SKM-1 (cell line): ENCODE measurements around the gene SHISA2.

Experiments
- DNase-seq: peaks from one replicate; lab custom pipeline; 2025; ENCODE audit not compliant: unreplicated experiment; lab: John Stamatoyannopoulos, UW

The SHISA2 gene

DNA sequence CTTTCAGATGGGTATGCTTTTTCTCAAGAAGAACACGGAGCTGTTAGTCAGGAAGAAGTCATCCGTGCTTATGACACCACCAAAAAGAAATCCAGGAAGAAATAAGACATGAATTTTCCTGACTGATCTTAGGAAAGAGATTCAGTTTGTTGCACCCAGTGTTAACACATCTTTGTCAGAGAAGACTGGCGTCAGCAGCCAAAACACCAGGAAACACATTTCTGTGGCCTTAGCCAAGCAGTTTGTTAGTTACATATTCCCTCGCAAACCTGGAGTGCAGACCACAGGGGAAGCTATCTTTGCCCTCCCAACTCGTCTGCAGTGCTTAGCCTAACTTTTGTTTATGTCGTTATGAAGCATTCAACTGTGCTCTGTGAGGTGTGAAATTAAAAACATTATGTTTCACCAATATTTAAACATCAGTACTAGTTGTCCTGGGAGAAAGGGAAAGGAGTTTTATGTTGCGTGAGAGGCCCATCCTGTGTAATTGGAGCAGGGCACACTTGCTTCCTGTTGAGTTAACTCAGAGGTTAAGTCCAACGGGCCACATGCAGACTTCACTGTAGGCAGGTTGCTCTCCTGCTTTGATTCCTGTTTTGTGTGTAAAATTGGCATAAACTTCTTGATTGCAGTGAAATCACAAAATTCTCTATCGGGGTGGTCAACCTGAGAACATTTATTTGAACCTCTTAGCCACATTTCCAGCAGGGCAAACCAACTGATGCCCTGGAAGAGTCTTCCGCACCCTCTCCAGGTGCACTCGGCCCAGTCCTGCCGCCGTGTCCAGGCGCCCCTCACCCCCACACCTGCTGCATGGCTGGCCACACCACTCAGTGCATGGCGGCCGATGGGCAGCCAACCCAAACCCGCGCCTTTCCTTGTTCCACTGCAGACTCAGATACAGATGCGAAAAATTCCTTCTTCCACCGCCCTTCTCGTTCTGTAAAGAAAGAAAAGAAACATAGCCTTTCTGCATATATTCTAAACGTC, 31.6 kb downstream of the SHISA2 start:
- DNase-seq = no peak

DNA sequence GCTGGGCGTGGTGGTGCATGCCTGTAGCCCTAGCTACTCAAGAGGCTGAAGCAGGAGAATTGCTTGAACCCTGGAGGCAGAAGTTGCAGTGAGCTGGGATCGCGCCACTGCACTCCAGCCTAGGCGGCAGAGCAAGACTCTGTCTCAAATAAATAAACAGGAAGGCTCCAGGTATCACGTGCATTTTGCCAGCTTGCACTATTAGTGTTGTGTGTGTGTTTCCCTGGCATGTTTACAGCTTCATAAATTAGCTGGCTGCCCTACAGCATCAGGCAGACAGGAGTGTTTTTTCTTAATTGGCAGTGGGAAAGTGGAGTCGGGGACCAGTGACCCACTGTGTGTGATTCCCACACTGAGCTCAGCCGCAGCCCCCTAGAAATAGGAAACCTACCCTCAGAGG, 32.6 kb downstream of the SHISA2 start:
- no peak for DNase-seq

DNA sequence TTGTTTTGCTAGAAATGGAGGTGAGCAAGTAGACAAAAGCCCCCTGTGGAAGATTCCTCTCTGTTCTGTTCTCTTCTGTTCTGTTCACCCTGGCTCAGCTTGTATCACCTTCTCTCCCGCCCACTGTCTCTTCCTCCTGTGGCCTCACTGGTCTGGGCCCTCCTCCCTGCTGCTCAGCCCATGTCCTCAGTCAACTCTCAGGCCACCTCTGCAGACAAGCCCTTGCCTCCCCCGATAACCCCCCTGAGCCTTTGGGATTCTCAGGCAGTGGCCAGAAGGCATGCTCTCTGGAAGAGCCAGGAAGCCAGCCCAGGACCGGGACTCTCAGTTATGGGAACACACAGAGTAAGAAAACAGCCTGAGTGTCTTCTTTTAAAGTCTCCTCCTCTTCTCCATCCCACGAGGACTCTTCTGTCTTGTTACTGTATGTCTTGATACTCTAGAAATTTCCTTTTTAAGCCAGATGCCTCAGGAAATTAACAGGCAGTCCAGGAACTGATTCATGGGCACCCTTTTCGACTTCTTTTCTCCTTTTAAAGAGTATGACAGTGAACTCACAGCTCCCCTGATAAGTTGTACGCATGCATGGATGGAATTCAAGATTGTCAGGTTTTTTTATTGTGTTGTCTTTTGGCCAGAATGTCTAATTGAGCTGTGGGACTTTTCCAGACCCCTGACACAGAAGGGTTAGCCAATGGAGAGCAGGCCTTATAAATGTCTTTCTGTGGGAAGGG, 33.7 kb downstream of the SHISA2 start:
- no peak for DNase-seq

DNA sequence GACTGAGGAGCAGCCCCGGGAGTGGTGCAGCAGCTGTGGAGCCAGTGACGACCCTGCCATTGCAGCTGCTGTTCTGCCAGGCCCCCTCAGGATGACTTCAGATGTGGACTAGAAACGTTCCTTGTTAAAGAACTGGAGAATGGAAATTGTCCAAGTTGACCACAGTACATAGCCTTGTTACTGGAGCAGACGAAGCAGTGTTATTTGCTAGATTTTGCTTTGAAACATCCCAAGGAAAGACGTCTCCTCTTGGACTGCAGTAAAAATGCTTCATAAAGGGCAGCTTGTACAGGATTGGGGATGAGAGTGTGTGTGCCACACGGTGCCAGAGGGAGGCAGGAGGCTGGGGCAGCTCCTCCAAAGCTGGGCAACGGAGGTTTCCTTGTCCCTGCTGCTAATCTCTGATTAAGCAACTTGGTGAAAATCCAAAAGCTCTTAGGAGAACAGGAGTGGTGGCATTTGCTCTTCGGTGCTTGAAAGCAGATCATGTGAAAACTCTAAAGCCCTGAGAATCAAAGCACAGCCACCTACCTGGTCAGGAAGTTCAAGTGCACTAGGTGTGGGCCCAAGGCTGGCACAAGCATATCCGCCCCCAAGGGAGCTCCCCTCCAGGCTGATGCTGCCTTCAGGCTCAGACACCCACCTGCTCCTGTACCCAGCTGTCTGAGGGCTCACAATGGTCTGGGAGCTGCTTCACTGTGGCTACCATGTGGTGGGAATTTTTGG, 34.5 kb downstream of the SHISA2 start:
- no peak for DNase-seq

DNA sequence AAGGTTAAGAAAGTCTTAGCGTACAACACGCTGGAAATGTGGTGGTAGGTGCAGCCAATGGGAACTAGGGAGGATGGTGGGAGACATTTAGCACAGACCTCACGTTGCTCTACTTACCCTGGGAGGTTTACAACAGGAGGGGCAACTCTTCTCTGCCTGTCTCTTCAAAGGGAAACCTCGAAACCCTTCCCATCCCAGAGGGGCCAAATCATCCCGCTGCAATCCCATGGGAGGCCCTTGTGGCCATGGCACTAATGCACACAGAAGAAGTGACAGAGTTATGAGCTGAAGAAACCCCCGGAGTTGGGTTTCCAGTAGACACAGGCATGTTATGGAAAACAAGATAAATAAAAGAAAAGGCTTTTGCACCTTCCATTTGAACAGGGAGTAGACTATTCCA, 35.6 kb downstream of the SHISA2 start:
- no peak for DNase-seq

DNA sequence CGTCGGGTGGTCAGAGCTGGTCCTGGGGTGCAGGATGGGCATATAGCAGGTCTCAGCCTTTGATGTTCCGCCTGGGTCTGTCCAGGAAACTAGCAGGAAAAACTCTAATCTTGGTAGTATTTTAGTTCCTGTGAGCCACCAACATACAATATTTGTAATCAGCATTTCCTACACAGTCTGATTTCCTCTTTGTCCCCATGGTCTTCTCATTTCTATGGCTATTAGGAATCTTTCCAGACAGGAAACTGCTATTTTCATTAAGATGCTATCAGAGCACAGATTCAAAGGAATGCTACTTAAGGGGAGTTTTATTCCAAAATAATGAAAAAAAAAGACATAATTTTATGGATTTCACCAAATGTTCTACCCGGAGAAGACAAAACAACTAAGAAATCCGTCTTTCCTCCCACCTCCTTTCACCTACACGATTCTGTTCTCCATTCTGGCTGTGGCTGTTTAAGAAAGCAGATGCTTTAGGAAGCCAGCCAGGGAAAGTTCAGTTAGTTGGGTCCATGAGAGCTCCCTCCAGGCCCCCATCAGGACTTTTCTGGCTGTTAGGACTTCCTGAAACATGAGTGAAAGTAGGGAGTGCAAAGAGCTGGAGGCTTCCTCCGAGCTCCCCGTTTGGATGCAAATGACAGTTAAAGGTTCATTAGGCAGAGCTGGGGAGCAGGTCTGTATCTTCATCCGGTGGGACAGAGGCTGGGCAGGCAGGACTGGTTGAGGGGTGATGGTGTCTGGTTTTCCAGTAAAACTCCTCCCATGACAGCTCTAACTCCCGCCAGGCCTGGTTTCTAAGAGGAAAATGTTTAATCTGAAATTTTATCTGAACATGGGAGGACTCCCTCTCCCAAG, 36.3 kb downstream of the SHISA2 start:
- no peak for DNase-seq

DNA sequence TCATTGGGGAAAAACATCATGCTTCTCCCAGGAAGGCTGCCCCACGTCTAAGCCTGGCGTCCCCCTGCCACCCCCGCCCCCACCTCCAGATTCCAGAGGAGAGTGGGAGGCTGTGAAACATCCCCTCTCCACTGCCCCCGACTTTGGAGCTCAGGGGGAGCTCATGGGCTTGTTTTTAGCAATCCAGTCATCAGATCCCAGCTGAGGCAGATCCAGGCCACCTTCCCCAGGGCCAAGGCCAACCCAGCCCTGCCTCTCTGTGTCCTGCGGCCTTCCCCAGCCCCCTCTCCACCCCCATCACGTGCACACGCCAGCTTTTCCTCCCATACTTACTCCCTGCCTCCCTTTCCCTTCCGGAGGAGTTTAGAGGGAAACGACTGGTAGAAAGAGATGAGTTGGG, 38.8 kb downstream of the SHISA2 start:
- DNase-seq = no peak

DNA sequence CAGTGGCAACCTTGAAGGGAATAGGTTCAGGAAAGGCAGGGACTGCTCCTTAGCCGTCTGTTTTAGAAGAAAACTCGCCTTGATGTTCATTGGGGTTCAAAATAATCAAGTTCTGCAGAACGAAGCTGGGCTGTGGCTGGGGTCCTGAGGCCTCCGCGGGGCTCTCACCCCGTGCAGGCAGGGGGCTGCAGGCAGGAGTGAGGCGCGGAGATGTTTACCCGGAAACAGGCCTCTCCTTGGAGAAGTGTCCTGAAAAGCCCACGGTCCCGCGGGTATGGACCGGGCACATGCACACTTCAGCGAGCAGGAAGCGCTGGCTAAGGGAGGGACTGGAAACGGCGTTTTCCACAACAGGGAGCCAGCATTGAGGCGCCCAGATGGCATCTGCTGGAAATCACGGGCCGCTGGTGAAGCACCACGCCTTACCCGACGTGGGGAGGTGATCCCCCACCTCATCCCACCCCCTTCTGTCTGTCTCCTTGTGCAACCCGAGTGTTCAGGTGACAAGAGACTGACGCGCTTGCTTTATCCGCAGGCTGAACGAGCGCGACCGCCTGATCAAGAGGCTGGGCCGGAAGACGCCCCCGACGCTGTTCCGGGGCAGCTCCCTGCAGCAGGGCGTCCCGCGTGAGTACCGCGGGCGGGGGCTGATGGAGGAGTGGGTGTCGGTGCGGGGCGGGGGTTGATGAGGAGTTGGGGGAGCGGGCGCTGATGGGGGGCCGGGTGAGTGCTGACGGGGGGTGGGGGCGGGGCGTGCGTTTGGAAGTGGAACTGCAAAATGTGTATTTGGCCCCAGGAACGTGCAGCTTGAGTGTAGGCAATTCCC, 39.6 kb downstream of the SHISA2 start:
- DNase-seq = no peak

DNA sequence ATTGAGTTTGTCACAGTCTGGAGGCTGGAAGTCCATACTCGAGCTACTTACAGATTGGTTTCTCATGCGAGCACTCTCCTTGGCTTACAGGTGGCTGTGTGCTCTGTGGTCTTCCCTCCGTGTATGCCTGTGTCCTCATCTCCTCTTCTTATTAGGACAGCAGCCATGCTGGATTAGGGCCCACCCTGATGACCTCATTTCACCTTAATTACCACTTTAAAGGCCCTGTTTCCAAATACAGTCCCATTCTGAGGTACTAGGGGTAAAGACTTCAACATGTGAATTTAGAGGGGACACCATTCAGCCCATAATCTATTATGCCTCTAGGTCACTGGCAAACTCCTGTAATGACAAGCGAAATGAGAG, 40.6 kb downstream of the SHISA2 start:
- DNase-seq = no peak

DNA sequence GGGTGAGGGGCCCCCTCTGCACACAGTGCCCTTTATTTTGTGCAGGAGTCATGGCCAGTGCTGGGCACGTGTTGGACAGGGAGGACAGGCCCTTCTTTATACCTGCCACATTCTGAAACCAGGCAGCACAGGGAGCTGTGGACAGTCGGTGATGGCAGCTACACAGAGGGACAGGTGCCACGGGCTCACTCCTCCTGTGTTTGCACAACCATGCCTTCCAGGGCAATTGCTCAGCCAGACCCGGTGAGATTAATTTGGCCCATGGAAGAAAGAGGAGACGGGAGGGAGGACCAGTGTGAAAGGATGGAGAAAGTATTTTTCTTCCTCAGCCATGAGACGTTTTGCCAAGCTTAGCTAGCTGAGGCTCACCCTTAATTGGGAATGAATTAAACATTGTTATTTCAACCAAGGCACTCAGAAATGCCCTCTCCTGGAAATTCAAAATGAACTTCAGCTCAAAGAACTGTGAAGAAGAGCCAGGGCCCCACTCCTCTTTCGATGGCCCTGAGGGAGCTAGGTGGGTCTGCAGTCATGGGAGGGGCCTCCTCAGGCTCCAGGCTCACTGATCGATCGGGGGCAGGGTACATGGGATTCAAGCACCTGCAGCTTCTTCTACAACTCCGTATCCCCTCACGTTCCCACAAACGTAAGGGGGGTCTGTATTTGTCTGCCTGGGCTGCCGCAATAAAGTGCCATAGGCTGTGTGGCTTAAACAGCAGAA, 41.2 kb downstream of the SHISA2 start:
- DNase-seq = no peak

DNA sequence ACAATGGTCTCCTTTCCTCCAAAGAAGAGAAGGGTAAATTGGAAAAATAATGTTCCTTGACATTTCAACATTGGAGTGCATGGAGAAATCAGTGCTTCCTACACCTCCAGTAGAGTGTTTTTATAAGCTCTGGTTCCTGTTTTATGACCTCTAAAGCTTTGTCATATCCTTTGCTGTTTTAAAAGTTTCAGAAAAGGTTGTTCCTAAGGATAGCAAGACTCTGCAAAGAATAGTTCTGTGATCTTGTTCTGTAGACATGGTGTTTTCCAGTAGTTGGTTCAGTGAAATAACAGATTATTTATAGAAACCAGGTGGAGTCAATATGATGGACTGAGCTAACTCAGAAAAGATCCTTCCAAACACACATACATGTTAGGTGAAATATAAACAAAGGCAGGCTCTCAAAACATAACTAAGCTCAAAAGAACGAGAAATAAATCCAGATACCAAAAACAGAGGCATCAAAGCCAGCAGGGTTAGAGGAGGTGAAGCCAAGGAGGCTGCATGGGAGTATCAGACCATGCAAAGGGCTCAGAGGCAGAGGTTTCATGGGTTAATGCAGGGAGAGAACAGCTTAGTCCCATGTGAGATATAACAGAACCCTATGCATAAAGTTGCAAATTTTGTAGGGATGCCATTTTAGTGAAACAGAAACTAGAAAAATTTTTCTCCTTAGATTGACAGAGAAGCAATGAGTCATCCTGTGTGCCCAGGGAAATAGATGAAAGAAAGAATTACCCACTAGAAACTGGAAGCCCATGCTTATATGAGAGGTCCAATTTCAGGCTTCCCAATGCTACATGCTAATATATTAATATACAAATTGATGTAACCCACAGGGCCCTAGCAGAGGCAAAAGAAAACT, 44.3 kb downstream of the SHISA2 start:
- no peak for DNase-seq
